Stimulated activated memory B cell treated with anti-CD40 and anti-IgM and Interleukin-4, amounts not matched to agents 10 μg/mL and 1 μg/mL and 100 μg/mL, for 72 hours (primary cell): ENCODE results near the gene DPP10.
"Not testable (repeated sequence)": the region's sequence is repeated elsewhere in the genome, so short reads cannot be mapped to it uniquely, and the experiment has no call there.

Experiments
- ATAC-seq: fragments of 150-1000 bp; cut with Tn5 transposase; 2 replicates; pipeline ENCODE4 v1.10.0; 2021
- H3K27ac Mint-ChIP-seq: one replicate; pipeline ENCODE4 v1.8.0; 2022; ENCODE audit warnings: mild to moderate bottlenecking, mixed read lengths
- H3K27me3 Mint-ChIP-seq: one replicate; pipeline ENCODE4 v1.8.0; 2022; ENCODE audit warnings: mixed read lengths
- H3K36me3 Mint-ChIP-seq: one replicate; pipeline ENCODE4 v1.8.0; 2022; ENCODE audit warnings: mixed read lengths
- H3K4me1 Mint-ChIP-seq: one replicate; pipeline ENCODE4 v1.8.0; 2022; ENCODE audit warnings: mixed read lengths
- H3K4me3 Mint-ChIP-seq: one replicate; pipeline ENCODE4 v1.8.0; 2022; ENCODE audit warnings: mild to moderate bottlenecking, moderate library complexity, mixed read lengths
- H3K9me3 Mint-ChIP-seq: one replicate; pipeline ENCODE4 v1.8.0; 2022; ENCODE audit warnings: mixed read lengths

The DPP10 gene

GRCh38 chr2:114442510-114442909, at the start of gene DPP10:
Gene DPP10 (plus strand): TSS chr2:114442641.
- Mint-ChIP-seq H3K4me1 (no peaks in the 10 kb centered on the region), H3K9me3 (no peaks in the 10 kb centered on the region), H3K36me3 (no peaks in the 10 kb centered on the region)

GRCh38 chr2:114400890-114401289, 41.6 kb upstream of the DPP10 start:
- peaks cover 10% of the 10 kb centered on the region for H3K9me3 Mint-ChIP-seq
- H3K4me1 Mint-ChIP-seq, result no peaks in the 10 kb centered on the region
- no peaks in the 10 kb centered on the region for H3K27me3 Mint-ChIP-seq
- no peak overlapping the region for H3K4me3 Mint-ChIP-seq
- peak; percentile 31 for ATAC-seq
- no peaks in the 10 kb centered on the region for H3K36me3 Mint-ChIP-seq
- no peak overlapping the region for H3K27ac Mint-ChIP-seq

More at GRCh38 chr2:114442510-114442909, at the start of gene DPP10:
- no peak for ATAC-seq
- H3K27me3 Mint-ChIP-seq, result peaks cover 8% of the 10 kb centered on the region
- H3K4me3 Mint-ChIP-seq, result no peak within 1 kb of the TSS
- H3K27ac Mint-ChIP-seq, result no peak within 1 kb of the TSS

GRCh38 chr2:114405247-114406116, 37.0 kb upstream of the DPP10 start:
- Mint-ChIP-seq H3K4me3 (no peak overlapping the region), H3K27me3 (no peaks in the 10 kb centered on the region), H3K36me3 (no peaks in the 10 kb centered on the region), H3K9me3 (peaks cover 6% of the 10 kb centered on the region), H3K4me1 (no peaks in the 10 kb centered on the region), H3K27ac (no peak overlapping the region)
- ATAC-seq, result no peak

- no peaks in the 10 kb centered on the region for H3K36me3 Mint-ChIP-seq
- no peak overlapping the region for H3K27ac Mint-ChIP-seq
- no peaks in the 10 kb centered on the region for H3K4me1 Mint-ChIP-seq
- H3K4me3 Mint-ChIP-seq, result no peak overlapping the region
- ATAC-seq, result no peak
- H3K27me3 Mint-ChIP-seq, result no peaks in the 10 kb centered on the region
- H3K9me3 Mint-ChIP-seq, result peaks cover 12% of the 10 kb centered on the region
Measured at GRCh38 chr2:114406347-114406746, 36.1 kb upstream of the DPP10 start.

GRCh38 chr2:114407353-114407752, 35.1 kb upstream of the DPP10 start:
- H3K9me3 Mint-ChIP-seq, result peaks cover 12% of the 10 kb centered on the region
- ATAC-seq, H3K36me3 Mint-ChIP-seq, H3K27me3 Mint-ChIP-seq, H3K4me3 Mint-ChIP-seq, H3K27ac Mint-ChIP-seq, H3K4me1 Mint-ChIP-seq: not testable (repeated sequence)

- H3K4me1 Mint-ChIP-seq, result no peaks in the 10 kb centered on the region
- H3K4me3 Mint-ChIP-seq, result no peak overlapping the region
- H3K9me3 Mint-ChIP-seq, result no peaks in the 10 kb centered on the region
- no peak overlapping the region for H3K27ac Mint-ChIP-seq
- no peaks in the 10 kb centered on the region for H3K36me3 Mint-ChIP-seq
- H3K27me3 Mint-ChIP-seq, result no peaks in the 10 kb centered on the region
- ATAC-seq, result no peak
Measured at GRCh38 chr2:114421781-114422180, 20.7 kb upstream of the DPP10 start.

GRCh38 chr2:114424699-114425098, 17.7 kb upstream of the DPP10 start:
- ATAC-seq, result no peak
- no peaks in the 10 kb centered on the region for H3K27me3 Mint-ChIP-seq

GRCh38 chr2:114426756-114427155, 15.7 kb upstream of the DPP10 start:
- Mint-ChIP-seq H3K36me3 (no peaks in the 10 kb centered on the region), H3K4me1 (no peaks in the 10 kb centered on the region), H3K4me3 (no peak overlapping the region), H3K27me3 (no peaks in the 10 kb centered on the region), H3K27ac (no peak overlapping the region), H3K9me3 (no peaks in the 10 kb centered on the region)
- no peak for ATAC-seq

More at GRCh38 chr2:114424699-114425098, 17.7 kb upstream of the DPP10 start:
- no peak overlapping the region for H3K27ac Mint-ChIP-seq
- no peaks in the 10 kb centered on the region for H3K9me3 Mint-ChIP-seq
- H3K4me1 Mint-ChIP-seq, result no peaks in the 10 kb centered on the region
- no peaks in the 10 kb centered on the region for H3K36me3 Mint-ChIP-seq
- no peak overlapping the region for H3K4me3 Mint-ChIP-seq

- H3K4me1 Mint-ChIP-seq, result no peaks in the 10 kb centered on the region
- peaks cover 6% of the 10 kb centered on the region for H3K9me3 Mint-ChIP-seq
- H3K4me3 Mint-ChIP-seq, result no peak overlapping the region
- no peak for ATAC-seq
- no peaks in the 10 kb centered on the region for H3K36me3 Mint-ChIP-seq
- H3K27me3 Mint-ChIP-seq, result no peaks in the 10 kb centered on the region
- no peak overlapping the region for H3K27ac Mint-ChIP-seq
Measured at GRCh38 chr2:114436329-114436728, 6.1 kb upstream of the DPP10 start.

- ATAC-seq, result no peak
- Mint-ChIP-seq H3K27me3 (peaks cover 8% of the 10 kb centered on the region), H3K4me3 (no peak overlapping the region)
Measured at GRCh38 chr2:114446571-114446970, 4.1 kb downstream of the DPP10 start.

GRCh38 chr2:114450639-114451038, 8.2 kb downstream of the DPP10 start:
- H3K36me3 Mint-ChIP-seq, result no peaks in the 10 kb centered on the region
- peaks cover 8% of the 10 kb centered on the region for H3K27me3 Mint-ChIP-seq
- no peak for ATAC-seq
- H3K4me1 Mint-ChIP-seq, result no peaks in the 10 kb centered on the region
- H3K4me3 Mint-ChIP-seq, result no peak overlapping the region
- H3K27ac Mint-ChIP-seq, result no peak overlapping the region
- H3K9me3 Mint-ChIP-seq, result peaks cover 3% of the 10 kb centered on the region

More at GRCh38 chr2:114446571-114446970, 4.1 kb downstream of the DPP10 start:
- H3K4me1 Mint-ChIP-seq, result no peaks in the 10 kb centered on the region
- no peaks in the 10 kb centered on the region for H3K9me3 Mint-ChIP-seq
- no peak overlapping the region for H3K27ac Mint-ChIP-seq
- H3K36me3 Mint-ChIP-seq, result no peaks in the 10 kb centered on the region

- no peaks in the 10 kb centered on the region for H3K27me3 Mint-ChIP-seq
- no peak overlapping the region for H3K27ac Mint-ChIP-seq
- H3K36me3 Mint-ChIP-seq, result no peaks in the 10 kb centered on the region
- H3K9me3 Mint-ChIP-seq, result peaks cover 3% of the 10 kb centered on the region
- no peak overlapping the region for H3K4me3 Mint-ChIP-seq
- H3K4me1 Mint-ChIP-seq, result no peaks in the 10 kb centered on the region
- ATAC-seq, result no peak
Measured at GRCh38 chr2:114456566-114456965, 14.1 kb downstream of the DPP10 start.

- Mint-ChIP-seq H3K4me1 (no peaks in the 10 kb centered on the region), H3K27ac (no peak overlapping the region), H3K27me3 (no peaks in the 10 kb centered on the region), H3K4me3 (no peak overlapping the region), H3K9me3 (peaks cover 3% of the 10 kb centered on the region), H3K36me3 (no peaks in the 10 kb centered on the region)
- ATAC-seq, result no peak
Measured at GRCh38 chr2:114457956-114458355, 15.5 kb downstream of the DPP10 start.

- Mint-ChIP-seq H3K27ac (no peak overlapping the region), H3K4me3 (no peak overlapping the region), H3K4me1 (no peaks in the 10 kb centered on the region)
Measured at GRCh38 chr2:114461116-114461515, 18.7 kb downstream of the DPP10 start.

GRCh38 chr2:114464961-114465706, 22.7 kb downstream of the DPP10 start:
- no peaks in the 10 kb centered on the region for H3K36me3 Mint-ChIP-seq
- no peaks in the 10 kb centered on the region for H3K27me3 Mint-ChIP-seq
- H3K4me1 Mint-ChIP-seq, result no peaks in the 10 kb centered on the region
- no peaks in the 10 kb centered on the region for H3K9me3 Mint-ChIP-seq
- H3K4me3 Mint-ChIP-seq, result no peak overlapping the region
- no peak overlapping the region for H3K27ac Mint-ChIP-seq
- ATAC-seq, result no peak

More at GRCh38 chr2:114461116-114461515, 18.7 kb downstream of the DPP10 start:
- Mint-ChIP-seq H3K9me3 (no peaks in the 10 kb centered on the region), H3K36me3 (no peaks in the 10 kb centered on the region), H3K27me3 (no peaks in the 10 kb centered on the region)
- no peak for ATAC-seq

- Mint-ChIP-seq H3K9me3 (no peaks in the 10 kb centered on the region), H3K27ac (no peak overlapping the region), H3K27me3 (no peaks in the 10 kb centered on the region), H3K4me3 (no peak overlapping the region), H3K36me3 (no peaks in the 10 kb centered on the region), H3K4me1 (no peaks in the 10 kb centered on the region)
- ATAC-seq, result no peak
Measured at GRCh38 chr2:114468343-114468742, 25.9 kb downstream of the DPP10 start.
